Ovary (tissue), 10 donors: ENCODE measurements around the gene TC2N. TPM values are rescaled to one million over a fixed set of nuclear protein-coding genes. Genes with fewer than 3 reads are reported as not detected.

Experiments
- DNase-seq, 5 donors: peaks; one replicate each; pipeline ENCODE4 v3.0.0-alpha.2; 2019 to 2020
- H3K27ac ChIP-seq, 2 donors: fragments of 200-600 bp; one replicate each; pipeline versions ENCODE4 v1.5.1 to v1.8.0; 2019 to 2022
- H3K27me3 ChIP-seq: fragments of 200-600 bp; one replicate; pipeline ENCODE4 v1.8.0; 2022
- H3K36me3 ChIP-seq: fragments of 200-600 bp; sonication (generic); one replicate; pipeline ENCODE4 v1.5.1; 2019
- H3K4me1 ChIP-seq: one replicate; pipeline ENCODE4 v1.8.1; 2013; ENCODE audit warnings: mild to moderate bottlenecking, moderate library complexity; ENCODE audit not compliant: insufficient read depth
- H3K4me3 ChIP-seq: fragments of 200-600 bp; sonication (generic); one replicate; pipeline ENCODE4 v1.5.1; 2017
- H3K9me3 ChIP-seq, 2 donors: fragments of 200-600 bp in 1 of 2; sonication (generic) in 1 of 2; one replicate each; pipeline versions ENCODE4 v1.5.1 to v1.8.1; 2013 to 2019; ENCODE audit warnings: mild to moderate bottlenecking in 1 of 2, moderate library complexity in 1 of 2
- EP300 ChIP-seq: sonication (generic); formaldehyde crosslinking; IDR thresholded peaks from one replicate; pipeline ENCODE4 v1.6.1; 2017; ENCODE audit warnings: antibody characterized with exemption
- POLR2A ChIP-seq: fragments of 450-650 bp; IDR thresholded peaks from one replicate; pipeline ENCODE4 v1.6.1; 2017; ENCODE audit warnings: antibody characterized with exemption, mild to moderate bottlenecking, moderate library complexity
- WGBS, 3 donors: extraction: QIAGEN DNeasy Blood & Tissue Kit in 1 of 3; methylation state at CpG; one replicate each; pipeline versions ENCODE4 v1.1.5 to v1.1.7; 2013 to 2017; 5-methylcytosine and 5-hydroxymethylcytosine counted together
- intact Hi-C, 4 donors: fragments of 100-400 bp; cut with DNase I; formaldehyde crosslinking; loops; one replicate each; pipeline versions ENCODE4 v1.11.0 to v1.15.1; 2022 to 2023
- long read RNA-seq, 3 donors: library from polyadenylated mRNA in 2 of 3; unstranded in 2 of 3; transcript quantifications; one replicate each; pipeline ENCODE4 v2.0.0 and lab custom pipeline, GENCODE V29; 2021 to 2026
- polyA plus RNA-seq, 2 donors: library from polyadenylated mRNA; stranded (reverse); fragments of 200-250 nt in 1 of 2; fragments of 350-450 nt in 1 of 2; fragmentation: Illumina TruSeq in 1 of 2; extraction: RNeasy Lipid Tissue Mini Kit (QIAGEN cat#74804) in 1 of 2; gene quantifications; one replicate each; pipeline ENCODE4 v1.2.3, GENCODE V29; 2013 to 2014
- total RNA-seq, 7 donors: library from RNA; depleted of rRNA in 2 of 7; stranded (reverse); fragments of >200 nt in 2 of 7; fragmentation: NEBNext Ultra II Directional in 3 of 7; extraction: Animal tissue kit (Norgen Biotek cat#: 25700) in 3 of 7; gene quantifications; one replicate each; pipeline versions ENCODE4 v1.1.0 to v1.2.4, GENCODE V29; 2016 to 2023
- TF ChIP-seq, protein P1 (sequence below), 3 donors: fragments of 450-650 bp in 2 of 3; fragments of 200-600 bp in 1 of 3; IDR thresholded peaks; one replicate each; pipeline versions ENCODE4 v1.5.1 to v1.8.0; 2016 to 2022; ENCODE audit warnings: antibody characterized with exemption in 3 of 3, mild to moderate bottlenecking in 1 of 3
- donor health status: DM: no; HTN: no; CAD: no; lungs with moderate emphysema.
- donor health status: DM: no; HTN: no; CAD: no.
- donor health status: Bipolar disorder and iron deficiency.
- donor health status: DM: yes; HTN: yes; CAD: no.
- donor health status: DM: no; HTN: no; CAD: no.
- donor health status: DM: yes; HTN: yes; CAD: no.

Gene TC2N
- total RNA-seq (10 to 100 TPM in 4 of 7 donors, 1 to 10 TPM in 3; 2.2 to 81.7 (median 14.7) TPM), polyA plus RNA-seq (10 to 100 TPM in 1 of 2 donors, 1 to 10 TPM in 1; 5.4 to 12.4 TPM)
- long read RNA-seq, donor 1, full-length matches to known transcripts = 4 of 6 reads
- long read RNA-seq, donor 1, partial matches to known transcripts = 0 of 6 reads
- long read RNA-seq, donor 1, other reads (novel, unspliced or antisense) = 2 of 6 reads
- long read RNA-seq, donor 2, partial matches to known transcripts = 0 of 2 reads
- long read RNA-seq, donor 2, other reads (novel, unspliced or antisense) = 0 of 2 reads
- long read RNA-seq, donor 3, full-length matches to known transcripts = 6 of 8 reads
- long read RNA-seq, donor 3, partial matches to known transcripts = 1 of 8 reads
- long read RNA-seq, donor 3, other reads (novel, unspliced or antisense) = 1 of 8 reads

DNA sequence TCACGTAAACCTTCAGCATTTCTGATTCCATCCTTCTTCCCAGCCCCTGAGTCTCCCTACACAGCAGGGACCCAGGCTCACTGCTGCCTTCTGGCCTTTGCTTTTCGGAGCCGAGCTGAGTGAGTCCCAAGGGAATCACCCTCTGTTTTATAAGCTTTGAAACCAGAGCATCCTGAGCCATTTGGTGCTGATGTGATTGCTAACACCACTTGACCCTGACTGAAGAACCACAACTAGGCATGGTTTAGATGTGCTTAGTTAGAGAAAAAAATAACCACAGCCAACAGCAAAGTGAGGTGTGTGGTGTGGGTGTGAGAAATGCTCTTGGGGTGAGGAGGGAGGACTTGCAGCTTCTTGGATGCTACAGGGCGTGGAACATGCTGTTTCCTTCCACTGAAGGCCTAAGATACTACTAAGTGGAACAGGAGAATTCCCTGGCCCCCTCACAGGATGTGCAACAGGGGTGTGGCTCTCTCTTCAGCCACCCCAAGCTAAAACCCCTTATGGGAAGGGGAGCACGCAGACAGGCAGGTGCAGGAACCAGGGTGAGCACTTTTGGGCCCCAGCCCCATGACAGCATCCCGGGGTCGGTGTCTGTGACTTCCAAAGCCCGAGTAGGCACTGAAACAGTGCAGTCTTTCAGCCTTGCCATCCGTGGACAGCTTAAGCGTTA, at the start of gene TC2N:
Gene TC2N, minus strand, starts transcription at position 221 of the 673 bp plus-strand sequence. CDS start 53,767 bp downstream, outside the sequence.
- no peak within 1 kb of the TSS for H3K4me3 ChIP-seq
- H3K36me3 ChIP-seq = no peaks in the 10 kb centered on the region
- no peak for DNase-seq
- no peaks in the 10 kb centered on the region for H3K27me3 ChIP-seq
- intact Hi-C loops = no loop called here
- TF ChIP-seq POLR2A (no peak), EP300 (no peak)
- TF ChIP-seq, protein P1, sequence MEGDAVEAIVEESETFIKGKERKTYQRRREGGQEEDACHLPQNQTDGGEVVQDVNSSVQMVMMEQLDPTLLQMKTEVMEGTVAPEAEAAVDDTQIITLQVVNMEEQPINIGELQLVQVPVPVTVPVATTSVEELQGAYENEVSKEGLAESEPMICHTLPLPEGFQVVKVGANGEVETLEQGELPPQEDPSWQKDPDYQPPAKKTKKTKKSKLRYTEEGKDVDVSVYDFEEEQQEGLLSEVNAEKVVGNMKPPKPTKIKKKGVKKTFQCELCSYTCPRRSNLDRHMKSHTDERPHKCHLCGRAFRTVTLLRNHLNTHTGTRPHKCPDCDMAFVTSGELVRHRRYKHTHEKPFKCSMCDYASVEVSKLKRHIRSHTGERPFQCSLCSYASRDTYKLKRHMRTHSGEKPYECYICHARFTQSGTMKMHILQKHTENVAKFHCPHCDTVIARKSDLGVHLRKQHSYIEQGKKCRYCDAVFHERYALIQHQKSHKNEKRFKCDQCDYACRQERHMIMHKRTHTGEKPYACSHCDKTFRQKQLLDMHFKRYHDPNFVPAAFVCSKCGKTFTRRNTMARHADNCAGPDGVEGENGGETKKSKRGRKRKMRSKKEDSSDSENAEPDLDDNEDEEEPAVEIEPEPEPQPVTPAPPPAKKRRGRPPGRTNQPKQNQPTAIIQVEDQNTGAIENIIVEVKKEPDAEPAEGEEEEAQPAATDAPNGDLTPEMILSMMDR (IDR thresholded peaks at IDR 0.05) = no peak
- H3K27ac ChIP-seq = no peak within 1 kb of the TSS
- peaks cover 2% of the 10 kb centered on the region for H3K4me1 ChIP-seq
- H3K9me3 ChIP-seq = no peaks in the 10 kb centered on the region
- 84 to 97% (median 90%) methylated on average over 10 of the region's 10 CpGs for WGBS, 3 donors

DNA sequence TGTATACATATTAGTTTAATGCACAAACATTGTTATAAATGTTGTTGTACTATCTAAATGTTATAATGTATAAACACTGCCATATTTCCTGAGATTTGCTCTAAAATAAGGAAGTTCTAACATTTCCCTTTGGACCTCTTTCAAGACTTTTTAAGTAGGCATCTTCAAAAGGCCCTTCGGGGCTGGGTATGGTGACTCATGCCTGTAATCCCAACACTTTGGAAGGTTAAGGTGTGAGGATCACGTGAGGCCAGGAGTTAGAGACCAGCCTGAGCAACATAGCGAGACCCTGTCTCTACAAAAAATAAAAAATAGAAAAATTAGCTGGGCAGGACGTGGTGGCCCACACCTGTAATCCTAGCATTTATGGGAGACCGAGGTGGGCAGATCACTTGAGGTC, 44.7 kb upstream of the TC2N start:
- no peak overlapping the region for H3K4me3 ChIP-seq
- intact Hi-C loops = loop anchor here in 1 of 4 donors (2.0 kb wide), 1 partner anchor 51 kb away; no protein-coding TSS in a partner anchor
- WGBS, 3 donors = 86 to 91% (median 90%) methylated on average over 5 of the region's 5 CpGs

DNA sequence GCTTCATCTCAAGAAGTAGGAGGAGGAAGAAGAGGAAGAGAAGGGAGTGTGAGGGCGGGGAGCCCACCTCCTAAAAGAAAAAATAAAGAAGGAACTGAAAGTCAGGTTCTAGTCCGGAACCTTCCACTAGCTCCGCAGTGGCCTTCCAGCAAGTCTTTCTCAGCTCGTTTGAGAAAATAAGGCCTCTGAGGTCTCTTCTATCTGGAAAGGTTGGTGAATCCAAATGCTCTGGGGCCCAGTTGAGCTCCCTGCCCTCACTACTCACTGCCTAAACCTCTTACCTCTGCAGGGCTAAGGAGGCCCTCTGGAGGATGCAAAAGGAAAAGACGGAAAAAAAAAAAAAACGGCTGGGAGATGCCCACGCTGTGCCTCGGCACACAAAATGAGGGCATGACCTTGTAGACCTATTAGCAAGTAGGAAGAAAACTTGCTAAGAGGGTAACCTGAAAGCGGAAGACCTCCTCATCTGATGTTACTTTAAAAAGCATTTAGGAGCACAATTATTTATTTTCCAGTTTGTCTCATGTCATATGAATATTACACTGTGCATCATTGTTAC, 44.2 kb upstream of the TC2N start:
- no peak for DNase-seq
- TF ChIP-seq EP300 = no peak
- TF ChIP-seq, protein P1 (IDR thresholded peaks at IDR 0.05) = no peak
- no peak for TF ChIP-seq POLR2A
- no peaks in the 10 kb centered on the region for H3K9me3 ChIP-seq
- intact Hi-C loops = loop anchor here in 1 of 4 donors (2.0 kb wide), 1 partner anchor 51 kb away; no protein-coding TSS in a partner anchor
- no peaks in the 10 kb centered on the region for H3K4me1 ChIP-seq
- no peak overlapping the region for H3K27ac ChIP-seq
- H3K27me3 ChIP-seq = no peaks in the 10 kb centered on the region
- H3K36me3 ChIP-seq = no peaks in the 10 kb centered on the region
- H3K4me3 ChIP-seq = no peak overlapping the region
- WGBS, 3 donors = 51 to 55% (median 53%) methylated on average over 9 of the region's 9 CpGs

More for the DNA sequence above, 44.7 kb upstream of the TC2N start:
- no peak overlapping the region for H3K27ac ChIP-seq
- H3K4me1 ChIP-seq = no peaks in the 10 kb centered on the region
- no peaks in the 10 kb centered on the region for H3K9me3 ChIP-seq
- DNase-seq = no peak
- H3K36me3 ChIP-seq = no peaks in the 10 kb centered on the region
- TF ChIP-seq POLR2A = no peak
- TF ChIP-seq, protein P1 (IDR thresholded peaks at IDR 0.05) = no peak
- no peak for TF ChIP-seq EP300
- H3K27me3 ChIP-seq = no peaks in the 10 kb centered on the region

DNA sequence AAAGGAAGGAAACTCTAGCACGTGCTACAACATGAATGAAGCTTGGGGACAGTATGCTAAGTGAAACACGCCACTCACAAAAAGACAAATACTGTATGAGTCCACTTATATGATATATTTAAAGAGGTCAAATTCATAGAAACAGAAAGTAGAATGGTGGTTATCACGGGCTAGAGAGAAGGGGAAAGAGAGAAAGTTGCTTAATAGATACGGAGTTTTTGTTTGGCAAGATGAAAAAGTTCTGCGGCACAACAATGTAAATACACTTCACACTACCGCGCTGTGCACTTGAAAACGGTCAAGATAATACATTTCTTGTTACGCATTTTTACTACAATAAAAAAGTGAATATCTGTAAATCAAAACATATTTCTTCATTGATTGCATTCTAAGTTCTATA, 42.9 kb upstream of the TC2N start:
- no peaks in the 10 kb centered on the region for H3K4me1 ChIP-seq
- H3K27ac ChIP-seq = no peak overlapping the region
- intact Hi-C loops = no loop called here
- H3K4me3 ChIP-seq = no peak overlapping the region
- no peaks in the 10 kb centered on the region for H3K36me3 ChIP-seq
- 84 to 95% (median 95%) methylated on average over 9 of the region's 9 CpGs for WGBS, 3 donors
- no peak for DNase-seq
- H3K27me3 ChIP-seq = no peaks in the 10 kb centered on the region
- TF ChIP-seq POLR2A = no peak
- no peak for TF ChIP-seq EP300
- TF ChIP-seq, protein P1 (IDR thresholded peaks at IDR 0.05) = no peak
- no peaks in the 10 kb centered on the region for H3K9me3 ChIP-seq
